22Rv1 (cell line): ENCODE results near the gene RNF39.

Experiments
- ZFX ChIP-seq: fragments of 450-650 bp; IDR thresholded peaks from 2 replicates; pipeline ENCODE4 v1.6.1; 2017; ENCODE audit warnings: antibody characterized with exemption, borderline replicate concordance
- TF ChIP-seq, protein P1 (sequence below): fragments of 450-650 bp; IDR thresholded peaks from 2 replicates; pipeline ENCODE4 v1.5.1; 2017; ENCODE audit warnings: mild to moderate bottlenecking

DNA sequence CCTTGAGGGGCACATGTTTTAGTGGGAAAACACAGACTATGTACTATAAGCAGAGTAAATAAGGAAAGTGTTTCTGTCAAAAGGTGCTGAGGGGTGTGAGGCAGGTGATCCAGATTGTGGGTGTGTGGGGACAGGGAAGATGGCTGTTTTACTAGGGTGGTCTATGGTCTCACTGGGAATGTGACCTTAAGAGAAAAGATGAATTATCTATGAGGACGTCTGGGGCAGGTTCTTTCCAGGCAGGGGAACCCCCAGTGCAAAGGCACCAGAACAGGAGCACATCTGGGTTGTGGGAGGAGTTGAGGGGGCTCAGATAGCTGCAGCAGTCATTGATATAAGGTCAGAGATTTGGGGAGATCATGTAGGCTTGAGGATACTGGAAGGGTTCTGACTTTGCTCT, 32.7 kb downstream of the RNF39 start:
- TF ChIP-seq, protein P1, sequence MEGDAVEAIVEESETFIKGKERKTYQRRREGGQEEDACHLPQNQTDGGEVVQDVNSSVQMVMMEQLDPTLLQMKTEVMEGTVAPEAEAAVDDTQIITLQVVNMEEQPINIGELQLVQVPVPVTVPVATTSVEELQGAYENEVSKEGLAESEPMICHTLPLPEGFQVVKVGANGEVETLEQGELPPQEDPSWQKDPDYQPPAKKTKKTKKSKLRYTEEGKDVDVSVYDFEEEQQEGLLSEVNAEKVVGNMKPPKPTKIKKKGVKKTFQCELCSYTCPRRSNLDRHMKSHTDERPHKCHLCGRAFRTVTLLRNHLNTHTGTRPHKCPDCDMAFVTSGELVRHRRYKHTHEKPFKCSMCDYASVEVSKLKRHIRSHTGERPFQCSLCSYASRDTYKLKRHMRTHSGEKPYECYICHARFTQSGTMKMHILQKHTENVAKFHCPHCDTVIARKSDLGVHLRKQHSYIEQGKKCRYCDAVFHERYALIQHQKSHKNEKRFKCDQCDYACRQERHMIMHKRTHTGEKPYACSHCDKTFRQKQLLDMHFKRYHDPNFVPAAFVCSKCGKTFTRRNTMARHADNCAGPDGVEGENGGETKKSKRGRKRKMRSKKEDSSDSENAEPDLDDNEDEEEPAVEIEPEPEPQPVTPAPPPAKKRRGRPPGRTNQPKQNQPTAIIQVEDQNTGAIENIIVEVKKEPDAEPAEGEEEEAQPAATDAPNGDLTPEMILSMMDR = no peak
- TF ChIP-seq ZFX = no peak
